Sigmoid colon (tissue), 3 donors: ENCODE results near the gene PRKCA.

Experiments
- POLR2A ChIP-seq, 2 donors: fragments of 450-650 bp; IDR thresholded peaks; one replicate each; pipeline ENCODE4 v1.6.1; 2016; ENCODE audit warnings: antibody characterized with exemption in 2 of 2, mild to moderate bottlenecking in 2 of 2, moderate library complexity in 2 of 2
- TF ChIP-seq, protein P1 (sequence below), 4 experiments: fragments of 450-650 bp in 3 of 4; fragments of 200-600 bp in 1 of 4; IDR thresholded peaks; one replicate each; pipeline ENCODE4 v1.5.1; 2016 to 2019; ENCODE audit warnings: antibody characterized with exemption in 4 of 4, mild to moderate bottlenecking in 3 of 4, moderate library complexity in 2 of 4

DNA sequence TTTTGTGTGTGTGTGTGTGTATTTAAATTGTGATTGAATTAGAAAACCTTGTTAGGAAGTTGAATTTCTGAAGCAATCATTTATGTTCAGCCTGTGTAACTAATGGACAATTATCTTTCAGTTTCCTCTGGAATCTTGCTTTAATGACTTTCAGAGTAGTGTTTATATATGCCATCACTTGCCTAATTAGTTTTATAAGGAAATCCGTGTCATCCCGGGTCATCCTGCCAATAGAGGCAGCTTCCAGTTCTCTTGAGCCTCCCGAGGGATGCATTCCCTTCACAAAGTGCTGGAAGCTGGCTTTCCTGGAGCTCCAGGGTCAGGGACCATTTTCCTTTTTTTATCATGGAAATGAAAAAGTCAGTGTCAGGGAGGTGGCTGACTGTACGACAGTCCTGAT lies 42.9 kb downstream of the PRKCA start:
- TF ChIP-seq, protein P1, sequence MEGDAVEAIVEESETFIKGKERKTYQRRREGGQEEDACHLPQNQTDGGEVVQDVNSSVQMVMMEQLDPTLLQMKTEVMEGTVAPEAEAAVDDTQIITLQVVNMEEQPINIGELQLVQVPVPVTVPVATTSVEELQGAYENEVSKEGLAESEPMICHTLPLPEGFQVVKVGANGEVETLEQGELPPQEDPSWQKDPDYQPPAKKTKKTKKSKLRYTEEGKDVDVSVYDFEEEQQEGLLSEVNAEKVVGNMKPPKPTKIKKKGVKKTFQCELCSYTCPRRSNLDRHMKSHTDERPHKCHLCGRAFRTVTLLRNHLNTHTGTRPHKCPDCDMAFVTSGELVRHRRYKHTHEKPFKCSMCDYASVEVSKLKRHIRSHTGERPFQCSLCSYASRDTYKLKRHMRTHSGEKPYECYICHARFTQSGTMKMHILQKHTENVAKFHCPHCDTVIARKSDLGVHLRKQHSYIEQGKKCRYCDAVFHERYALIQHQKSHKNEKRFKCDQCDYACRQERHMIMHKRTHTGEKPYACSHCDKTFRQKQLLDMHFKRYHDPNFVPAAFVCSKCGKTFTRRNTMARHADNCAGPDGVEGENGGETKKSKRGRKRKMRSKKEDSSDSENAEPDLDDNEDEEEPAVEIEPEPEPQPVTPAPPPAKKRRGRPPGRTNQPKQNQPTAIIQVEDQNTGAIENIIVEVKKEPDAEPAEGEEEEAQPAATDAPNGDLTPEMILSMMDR (IDR thresholded peaks at IDR 0.05) = no peak
- no peak for TF ChIP-seq POLR2A (IDR thresholded peaks at IDR 0.05)
